WTC11 (cell line): ENCODE results near the gene CIC.

ENCODE experiments used
- ATF2 ChIP-seq: sonication (generic); formaldehyde crosslinking; IDR thresholded peaks from 2 replicates; pipeline ENCODE4 v1.8.1; 2022; ENCODE audit warnings: low read depth, missing genetic modification reagents, borderline replicate concordance
- CBFB ChIP-seq: sonication (generic); formaldehyde crosslinking; IDR thresholded peaks from 2 replicates; pipeline ENCODE4 v1.8.1; 2022; ENCODE audit warnings: mild to moderate bottlenecking, low read depth, missing genetic modification reagents
- ESRRA ChIP-seq: sonication (generic); formaldehyde crosslinking; IDR thresholded peaks from 2 replicates; pipeline ENCODE4 v1.8.1; 2022; ENCODE audit warnings: mild to moderate bottlenecking, missing genetic modification reagents, borderline replicate concordance
- ETV6 ChIP-seq: sonication (generic); formaldehyde crosslinking; IDR thresholded peaks from 2 replicates; pipeline ENCODE4 v1.8.1; 2022; ENCODE audit warnings: mild to moderate bottlenecking, missing genetic modification reagents
- HMGXB4 ChIP-seq: sonication (generic); formaldehyde crosslinking; IDR thresholded peaks from 2 replicates; pipeline ENCODE4 v1.8.1; 2023; ENCODE audit warnings: mild to moderate bottlenecking, moderate library complexity, missing genetic modification reagents
- MXD4 ChIP-seq: fragments of 250-450 bp; sonication (Bioruptor Pico); IDR thresholded peaks from 2 replicates; pipeline ENCODE4 v1.8.0; 2021; ENCODE audit warnings: mild to moderate bottlenecking, moderate library complexity, borderline replicate concordance
- SP1 ChIP-seq: sonication (generic); formaldehyde crosslinking; conservative IDR thresholded peaks from 2 replicates; pipeline ENCODE4 v1.8.1; 2022; ENCODE audit warnings: missing genetic modification reagents
- TCF7 ChIP-seq: sonication (generic); formaldehyde crosslinking; IDR thresholded peaks from 2 replicates; pipeline ENCODE4 v1.8.0; 2022; ENCODE audit warnings: mild to moderate bottlenecking, low read depth, missing genetic modification reagents, moderate library complexity
- TP53 ChIP-seq: sonication (generic); formaldehyde crosslinking; IDR thresholded peaks from 2 replicates; pipeline ENCODE4 v1.8.1; 2023; ENCODE audit warnings: mild to moderate bottlenecking, missing genetic modification reagents
- ZNF232 ChIP-seq: sonication (generic); formaldehyde crosslinking; IDR thresholded peaks from 2 replicates; pipeline ENCODE4 v1.8.0; 2022; ENCODE audit warnings: mild to moderate bottlenecking, missing genetic modification reagents
- ZNF317 ChIP-seq: sonication (generic); formaldehyde crosslinking; IDR thresholded peaks from 2 replicates; pipeline ENCODE4 v1.8.1; 2023; ENCODE audit warnings: low read depth, mild to moderate bottlenecking, moderate library complexity, missing genetic modification reagents, borderline replicate concordance
- ZNF512 ChIP-seq: sonication (generic); formaldehyde crosslinking; IDR thresholded peaks from 2 replicates; pipeline ENCODE4 v1.8.1; 2022; ENCODE audit warnings: missing genetic modification reagents, borderline replicate concordance
- TF ChIP-seq, protein P1 (sequence below): fragments of 200-600 bp; IDR thresholded peaks from 2 replicates; pipeline ENCODE4 v1.8.0; 2022; ENCODE audit warnings: antibody characterized with exemption
- TF ChIP-seq, protein P2 (sequence below): sonication (generic); formaldehyde crosslinking; IDR thresholded peaks from 2 replicates; pipeline ENCODE4 v1.8.1; 2022; ENCODE audit warnings: low read depth, mild to moderate bottlenecking, moderate library complexity, missing genetic modification reagents, borderline replicate concordance

- TF ChIP-seq ZNF512 (CRISPR knock-in tag) (no peak), HMGXB4 (no peak), ZNF317 (no peak), ESRRA (CRISPR knock-in tag) (no peak), SP1 (no peak), ATF2 (no peak), MXD4 (CRISPR knock-in tag) (no peak), ZNF232 (CRISPR knock-in tag) (no peak), TP53 (CRISPR knock-in tag) (no peak), ETV6 (CRISPR knock-in tag) (no peak), TCF7 (CRISPR knock-in tag) (no peak), CBFB (CRISPR knock-in tag) (no peak)
- TF ChIP-seq, protein P1, sequence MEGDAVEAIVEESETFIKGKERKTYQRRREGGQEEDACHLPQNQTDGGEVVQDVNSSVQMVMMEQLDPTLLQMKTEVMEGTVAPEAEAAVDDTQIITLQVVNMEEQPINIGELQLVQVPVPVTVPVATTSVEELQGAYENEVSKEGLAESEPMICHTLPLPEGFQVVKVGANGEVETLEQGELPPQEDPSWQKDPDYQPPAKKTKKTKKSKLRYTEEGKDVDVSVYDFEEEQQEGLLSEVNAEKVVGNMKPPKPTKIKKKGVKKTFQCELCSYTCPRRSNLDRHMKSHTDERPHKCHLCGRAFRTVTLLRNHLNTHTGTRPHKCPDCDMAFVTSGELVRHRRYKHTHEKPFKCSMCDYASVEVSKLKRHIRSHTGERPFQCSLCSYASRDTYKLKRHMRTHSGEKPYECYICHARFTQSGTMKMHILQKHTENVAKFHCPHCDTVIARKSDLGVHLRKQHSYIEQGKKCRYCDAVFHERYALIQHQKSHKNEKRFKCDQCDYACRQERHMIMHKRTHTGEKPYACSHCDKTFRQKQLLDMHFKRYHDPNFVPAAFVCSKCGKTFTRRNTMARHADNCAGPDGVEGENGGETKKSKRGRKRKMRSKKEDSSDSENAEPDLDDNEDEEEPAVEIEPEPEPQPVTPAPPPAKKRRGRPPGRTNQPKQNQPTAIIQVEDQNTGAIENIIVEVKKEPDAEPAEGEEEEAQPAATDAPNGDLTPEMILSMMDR: no peak
- TF ChIP-seq, protein P2, sequence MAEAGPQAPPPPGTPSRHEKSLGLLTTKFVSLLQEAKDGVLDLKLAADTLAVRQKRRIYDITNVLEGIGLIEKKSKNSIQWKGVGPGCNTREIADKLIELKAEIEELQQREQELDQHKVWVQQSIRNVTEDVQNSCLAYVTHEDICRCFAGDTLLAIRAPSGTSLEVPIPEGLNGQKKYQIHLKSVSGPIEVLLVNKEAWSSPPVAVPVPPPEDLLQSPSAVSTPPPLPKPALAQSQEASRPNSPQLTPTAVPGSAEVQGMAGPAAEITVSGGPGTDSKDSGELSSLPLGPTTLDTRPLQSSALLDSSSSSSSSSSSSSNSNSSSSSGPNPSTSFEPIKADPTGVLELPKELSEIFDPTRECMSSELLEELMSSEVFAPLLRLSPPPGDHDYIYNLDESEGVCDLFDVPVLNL (CRISPR knock-in tag): no peak
These were observed 22.4 kb downstream of the CIC start for GRCh38 chr19:42291435-42291810.
